CD4-positive, CD25-positive, alpha-beta regulatory T cell (primary cell): ENCODE results near the gene NT5M. TPM values are rescaled to one million over a fixed set of nuclear protein-coding genes. Genes with fewer than 3 reads are reported as not detected.

Experiments used
- ATAC-seq, 2 donors: fragments of 150-1000 bp; cut with Tn5 transposase; one replicate each; pipeline ENCODE4 v1.10.0; 2021; ENCODE audit warnings: low read depth in 2 of 2, moderate number of reproducible peaks in 2 of 2, moderate library complexity in 1 of 2
- DNase-seq, 3 donors: peaks; one replicate each; pipeline versions ENCODE4 v3.0.0 to v3.0.0-alpha.2; 2012 to 2022; ENCODE audit warnings: mixed read lengths in 1 of 3
- H3K27ac ChIP-seq: one replicate; pipeline ENCODE4 v1.7.0; 2013; ENCODE audit warnings: mild to moderate bottlenecking, low read length; ENCODE audit not compliant: insufficient read depth, poor library complexity, severe bottlenecking
- H3K27me3 ChIP-seq: one replicate; pipeline ENCODE4 v1.7.0; 2013; ENCODE audit warnings: low read length; ENCODE audit not compliant: control insufficient read depth, insufficient read depth
- H3K36me3 ChIP-seq: one replicate; pipeline ENCODE4 v1.7.0; 2013; ENCODE audit warnings: mild to moderate bottlenecking, low read length, moderate library complexity; ENCODE audit not compliant: control insufficient read depth, insufficient read depth
- H3K4me1 ChIP-seq: 2 replicates; pipeline ENCODE4 v1.7.0; 2013; ENCODE audit warnings: mild to moderate bottlenecking, low read length; ENCODE audit not compliant: insufficient read depth, control insufficient read depth, poor library complexity, severe bottlenecking
- H3K4me3 ChIP-seq: one replicate; pipeline ENCODE4 v1.7.0; 2013; ENCODE audit warnings: low read depth, mild to moderate bottlenecking, low read length, moderate library complexity
- H3K9me3 ChIP-seq, 2 experiments: 1 replicate in 1 of 2; 2 replicates in 1 of 2; pipeline ENCODE4 v1.7.0; 2013; ENCODE audit warnings: low read length in 2 of 2, mild to moderate bottlenecking in 1 of 2, moderate library complexity in 1 of 2; ENCODE audit not compliant: control insufficient read depth in 2 of 2
- H3K27ac Mint-ChIP-seq, 3 donors: one replicate each; pipeline ENCODE4 v1.8.0; 2020 to 2022; ENCODE audit warnings: mild to moderate bottlenecking in 3 of 3, mixed read lengths in 3 of 3, moderate library complexity in 2 of 3
- H3K27me3 Mint-ChIP-seq: one replicate; pipeline ENCODE4 v1.8.0; 2022; ENCODE audit warnings: mild to moderate bottlenecking, mixed read lengths
- H3K36me3 Mint-ChIP-seq: one replicate; pipeline ENCODE4 v1.8.0; 2020; ENCODE audit warnings: mixed read lengths
- H3K4me1 Mint-ChIP-seq, 4 donors: one replicate each; pipeline ENCODE4 v1.8.0; 2020 to 2022; ENCODE audit warnings: mixed read lengths in 4 of 4, mild to moderate bottlenecking in 1 of 4
- H3K4me3 Mint-ChIP-seq, 4 donors: one replicate each; pipeline ENCODE4 v1.8.0; 2020 to 2022; ENCODE audit warnings: mild to moderate bottlenecking in 4 of 4, mixed read lengths in 4 of 4, moderate library complexity in 3 of 4
- H3K9me3 Mint-ChIP-seq, 7 donors: one replicate each; pipeline ENCODE4 v1.8.0; 2020 to 2022; ENCODE audit warnings: mixed read lengths in 7 of 7, mild to moderate bottlenecking in 3 of 7, moderate library complexity in 2 of 7
- polyA plus RNA-seq, 4 donors: library from polyadenylated mRNA; unstranded; fragments of 300-500 nt; fragmentation: Illumina TruSeq; gene quantifications; one replicate each; pipeline ENCODE4 v1.2.3, GENCODE V29; 2021
- total RNA-seq: library from RNA; stranded (reverse); gene quantifications from one replicate; pipeline ENCODE4 v1.2.3, GENCODE V29; 2022

The NT5M gene
- total and polyA plus RNA-seq, 5 donors from 2014 or later, result 0.75 to 3.9 (median 2.0) TPM

GRCh38 chr17:17393976-17394375 lies 90.8 kb downstream of the NT5M start:
- no peak overlapping the region for H3K4me3 Mint-ChIP-seq
- Histone ChIP-seq H3K9me3 (no peaks in the 10 kb centered on the region), H3K36me3 (no peaks in the 10 kb centered on the region), H3K27me3 (no peaks in the 10 kb centered on the region), H3K4me3 (no peak overlapping the region), H3K27ac (no peak overlapping the region), H3K4me1 (peaks cover 4% of the 10 kb centered on the region)
- H3K9me3 Mint-ChIP-seq, result no peaks in the 10 kb centered on the region
- no peaks in the 10 kb centered on the region for H3K36me3 Mint-ChIP-seq
- peaks cover 0 to 23% (median 12%) of the 10 kb centered on the region in 4 donors for H3K4me1 Mint-ChIP-seq
- ATAC-seq (no peak), DNase-seq (no peak)
- H3K27me3 Mint-ChIP-seq, result no peaks in the 10 kb centered on the region
- no peak overlapping the region for H3K27ac Mint-ChIP-seq

GRCh38 chr17:17394494-17394893 lies 91.3 kb downstream of the NT5M start:
- no peak overlapping the region for H3K4me3 Mint-ChIP-seq
- ATAC-seq (no peak), DNase-seq (no peak)
- no peaks in the 10 kb centered on the region for H3K36me3 Mint-ChIP-seq
- no peaks in the 10 kb centered on the region for H3K9me3 Mint-ChIP-seq
- Histone ChIP-seq H3K27ac (no peak overlapping the region), H3K9me3 (no peaks in the 10 kb centered on the region), H3K36me3 (no peaks in the 10 kb centered on the region), H3K4me1 (peaks cover 4% of the 10 kb centered on the region), H3K27me3 (no peaks in the 10 kb centered on the region), H3K4me3 (no peak overlapping the region)
- H3K27ac Mint-ChIP-seq, result no peak overlapping the region
- H3K4me1 Mint-ChIP-seq, result peaks cover 0 to 24% (median 12%) of the 10 kb centered on the region in 4 donors
- H3K27me3 Mint-ChIP-seq, result no peaks in the 10 kb centered on the region

DNA sequence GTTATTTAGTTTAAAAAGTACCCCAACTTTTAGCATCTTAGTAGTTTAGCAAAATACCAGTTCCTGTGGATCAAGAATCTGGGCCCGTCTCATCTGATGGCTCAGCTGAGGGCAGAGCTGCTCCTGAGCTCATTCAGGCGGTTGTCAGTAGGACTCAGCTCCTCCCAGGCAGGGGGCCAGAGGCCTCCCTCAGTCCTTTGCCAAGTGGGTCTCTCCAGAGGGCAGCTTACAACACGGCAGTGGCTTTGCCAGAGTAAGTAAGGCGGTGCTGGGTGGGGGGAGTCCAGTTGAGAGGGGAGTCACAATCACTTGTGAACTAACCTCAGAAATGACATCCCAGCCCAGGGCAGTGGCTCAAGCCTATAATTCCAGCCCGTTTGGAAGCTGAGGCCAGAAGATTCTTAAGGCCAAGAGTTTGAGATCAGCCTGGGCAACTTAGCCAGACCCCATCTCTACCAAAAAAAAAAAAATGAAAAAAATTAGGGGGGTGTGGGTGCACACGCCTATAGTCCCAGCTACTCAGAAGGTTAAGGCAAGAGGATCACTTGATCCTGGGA lies 92.2 kb downstream of the NT5M start:
- H3K27me3 Mint-ChIP-seq, result no peaks in the 10 kb centered on the region
- H3K36me3 Mint-ChIP-seq, result no peaks in the 10 kb centered on the region
- DNase-seq, result no peak
- no peaks in the 10 kb centered on the region for H3K36me3 ChIP-seq
- no peak overlapping the region for H3K27ac Mint-ChIP-seq
- no peaks in the 10 kb centered on the region for H3K9me3 ChIP-seq
- H3K4me1 Mint-ChIP-seq, result peaks cover 0 to 31% (median 15%) of the 10 kb centered on the region in 4 donors
- H3K27ac ChIP-seq, result no peak overlapping the region
- no peaks in the 10 kb centered on the region for H3K27me3 ChIP-seq
- H3K9me3 Mint-ChIP-seq, result no peaks in the 10 kb centered on the region
- no peak overlapping the region for H3K4me3 Mint-ChIP-seq
- no peak overlapping the region for H3K4me3 ChIP-seq
- ATAC-seq, result no peak
- H3K4me1 ChIP-seq, result peaks cover 4% of the 10 kb centered on the region

DNA sequence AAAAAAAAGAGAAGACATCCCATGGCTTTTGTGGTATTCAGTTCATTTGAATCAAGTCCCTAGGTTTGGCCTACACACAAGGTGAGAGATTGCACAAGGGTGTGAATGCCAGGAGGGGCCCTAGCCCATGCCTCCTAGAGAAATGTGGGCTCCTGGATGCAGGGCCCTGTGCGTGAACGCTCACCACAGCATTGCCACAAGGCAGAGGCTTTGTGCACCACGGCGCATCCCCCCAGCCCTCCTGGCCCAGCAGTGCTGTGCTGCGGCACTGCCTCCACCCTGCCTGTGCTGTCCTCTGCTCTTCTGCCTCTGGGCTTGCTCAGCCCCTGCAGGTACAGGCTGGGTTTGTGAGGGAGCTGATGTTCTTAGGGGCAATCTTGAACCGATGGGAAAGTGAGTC lies 92.7 kb downstream of the NT5M start:
- Mint-ChIP-seq H3K36me3 (no peaks in the 10 kb centered on the region), H3K9me3 (no peaks in the 10 kb centered on the region), H3K4me1 (peaks cover 0 to 35% (median 18%) of the 10 kb centered on the region in 4 donors), H3K27ac (peak overlapping the region in 1 of 3 donors; percentile 0), H3K27me3 (no peaks in the 10 kb centered on the region), H3K4me3 (no peak overlapping the region)
- no peaks in the 10 kb centered on the region for H3K36me3 ChIP-seq
- H3K27ac ChIP-seq, result no peak overlapping the region
- no peak overlapping the region for H3K4me3 ChIP-seq
- DNase-seq (no peak), ATAC-seq (no peak)
- H3K4me1 ChIP-seq, result peaks cover 4% of the 10 kb centered on the region
- no peaks in the 10 kb centered on the region for H3K9me3 ChIP-seq
- H3K27me3 ChIP-seq, result no peaks in the 10 kb centered on the region

Other genes with a start within 250 kb of the NT5M start
- 9.4 TPM for gene PLD6, start 97.0 kb upstream of the NT5M start, total RNA-seq
- gene PLD6, start 97.0 kb upstream of the NT5M start, polyA plus RNA-seq, result 10 to 100 TPM in 3 of 4 donors, 1 to 10 TPM in 1; 8.9 to 19.3 (median 16.0) TPM
- 60.5 TPM for gene FLCN, start 66.2 kb upstream of the NT5M start, total RNA-seq
- gene FLCN, start 66.2 kb upstream of the NT5M start, polyA plus RNA-seq, result 10 to 100 TPM in 1 of 4 donors, 1 to 10 TPM in 3; 6.6 to 10.9 (median 7.6) TPM
- 92.1 TPM for gene COPS3, start 22.1 kb upstream of the NT5M start, total RNA-seq
- gene COPS3, start 22.1 kb upstream of the NT5M start, polyA plus RNA-seq, result 100 to 1,000 TPM in 2 of 4 donors, 10 to 100 TPM in 2; 98.5 to 123 (median 106) TPM
- gene MED9, start 173.6 kb downstream of the NT5M start, total RNA-seq, result 21.6 TPM
- gene MED9, start 173.6 kb downstream of the NT5M start, polyA plus RNA-seq, result 10 to 100 TPM; 13.7 to 16.6 (median 15.9) TPM
- gene RASD1, start 193.0 kb downstream of the NT5M start, total RNA-seq, result 0.72 TPM
- gene RASD1, start 193.0 kb downstream of the NT5M start, polyA plus RNA-seq, result under 1 TPM in 2 of 4 donors, not detected in 2; 0.12 to 0.26 TPM